HG03354 (cell line): Measurements from ENCODE around the gene ALDH3B2.
"Not testable (repeated sequence)": the region's sequence is repeated elsewhere in the genome, so short reads cannot be mapped to it uniquely, and the experiment has no call there.

Experiments used
- ATAC-seq: cut with Tn5 transposase; IDR thresholded peaks from one replicate; pipeline ENCODE4 v1.9.1; 2021; ENCODE audit warnings: mild to moderate bottlenecking; ENCODE audit not compliant: unreplicated experiment, poor library complexity, severe bottlenecking

ALDH3B2 gene

DNA sequence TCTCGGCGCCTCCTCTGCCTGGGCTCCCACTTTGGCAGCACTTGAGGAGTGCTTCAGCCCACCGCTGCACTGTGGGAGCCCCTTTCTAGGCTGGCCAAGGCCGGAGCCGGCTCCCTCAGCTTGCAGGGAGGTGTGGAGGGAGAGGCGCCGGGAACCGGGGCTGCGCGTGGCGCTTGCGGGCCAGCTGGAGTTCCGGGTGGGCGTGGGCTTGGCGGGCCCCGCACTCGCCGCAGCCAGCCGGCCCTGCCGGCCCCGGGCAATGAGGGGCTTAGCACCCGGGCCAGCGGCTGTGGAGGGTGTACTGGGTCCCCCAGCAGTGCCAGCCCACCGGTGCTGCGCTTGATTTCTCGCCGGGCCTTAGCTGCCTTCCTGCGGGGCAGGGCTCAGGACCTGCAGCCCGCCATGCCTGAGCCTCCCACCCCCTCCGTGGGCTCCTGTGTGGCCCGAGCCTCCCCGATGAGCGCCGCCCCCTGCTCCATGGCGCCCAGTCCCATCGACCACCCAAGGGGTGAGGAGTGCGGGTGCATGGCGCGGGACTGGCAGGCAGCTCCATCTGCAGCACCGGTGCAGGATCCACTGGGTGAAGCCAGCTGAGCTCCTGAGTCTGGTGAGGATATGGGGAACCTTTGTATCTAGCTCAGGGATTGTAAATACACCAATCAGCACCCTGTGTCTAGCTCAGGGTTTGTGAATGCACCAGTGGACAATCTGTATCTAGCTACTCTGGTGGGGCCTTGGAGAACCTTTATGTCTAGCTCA, 55.3 kb downstream of the ALDH3B2 start:
- not testable (repeated sequence) for ATAC-seq

GRCh38 chr11:67617243-67617953, 57.0 kb downstream of the ALDH3B2 start:
- no peak for ATAC-seq

DNA sequence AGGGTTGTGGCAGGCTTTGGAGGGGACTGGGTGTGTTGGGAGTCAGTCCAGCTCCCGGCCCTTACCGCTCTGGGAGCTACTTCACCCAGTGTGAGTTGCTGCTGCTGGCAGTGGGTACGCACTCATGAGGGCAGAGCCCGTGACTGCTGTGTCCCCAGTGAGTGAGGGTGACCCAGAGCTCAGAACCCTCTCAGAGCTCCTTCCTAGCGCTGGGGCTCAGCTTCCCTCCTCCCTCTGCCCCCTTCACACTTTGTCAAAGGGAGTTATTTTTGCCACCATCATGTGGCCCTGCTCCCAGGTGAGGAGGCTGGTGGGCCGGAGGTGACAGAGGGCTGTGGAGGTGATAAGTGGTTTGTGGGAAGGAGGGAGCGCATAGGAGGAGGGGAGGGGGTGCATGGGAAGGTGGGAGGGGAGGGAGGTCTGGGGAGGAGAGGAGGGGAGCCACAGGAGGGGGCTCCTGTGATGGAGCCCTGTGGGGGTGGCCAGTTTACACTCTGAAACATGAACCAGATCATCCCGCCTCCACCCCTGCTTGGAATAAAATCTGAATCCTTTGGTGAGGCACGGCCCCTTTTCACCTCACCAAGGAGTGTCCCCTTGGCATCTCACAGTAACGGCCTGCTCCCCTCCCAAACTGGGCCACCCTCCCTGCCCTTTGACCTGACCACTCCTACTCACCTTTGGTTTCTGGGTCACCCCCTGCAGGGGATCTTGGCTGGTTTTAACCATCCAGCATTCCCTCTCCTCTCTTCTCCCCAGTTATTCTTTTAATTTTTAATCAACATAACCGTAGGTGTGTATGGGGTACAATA, 57.8 kb downstream of the ALDH3B2 start:
- no peak for ATAC-seq

GRCh38 chr11:67615728-67616430, 58.5 kb downstream of the ALDH3B2 start:
- no peak for ATAC-seq

DNA sequence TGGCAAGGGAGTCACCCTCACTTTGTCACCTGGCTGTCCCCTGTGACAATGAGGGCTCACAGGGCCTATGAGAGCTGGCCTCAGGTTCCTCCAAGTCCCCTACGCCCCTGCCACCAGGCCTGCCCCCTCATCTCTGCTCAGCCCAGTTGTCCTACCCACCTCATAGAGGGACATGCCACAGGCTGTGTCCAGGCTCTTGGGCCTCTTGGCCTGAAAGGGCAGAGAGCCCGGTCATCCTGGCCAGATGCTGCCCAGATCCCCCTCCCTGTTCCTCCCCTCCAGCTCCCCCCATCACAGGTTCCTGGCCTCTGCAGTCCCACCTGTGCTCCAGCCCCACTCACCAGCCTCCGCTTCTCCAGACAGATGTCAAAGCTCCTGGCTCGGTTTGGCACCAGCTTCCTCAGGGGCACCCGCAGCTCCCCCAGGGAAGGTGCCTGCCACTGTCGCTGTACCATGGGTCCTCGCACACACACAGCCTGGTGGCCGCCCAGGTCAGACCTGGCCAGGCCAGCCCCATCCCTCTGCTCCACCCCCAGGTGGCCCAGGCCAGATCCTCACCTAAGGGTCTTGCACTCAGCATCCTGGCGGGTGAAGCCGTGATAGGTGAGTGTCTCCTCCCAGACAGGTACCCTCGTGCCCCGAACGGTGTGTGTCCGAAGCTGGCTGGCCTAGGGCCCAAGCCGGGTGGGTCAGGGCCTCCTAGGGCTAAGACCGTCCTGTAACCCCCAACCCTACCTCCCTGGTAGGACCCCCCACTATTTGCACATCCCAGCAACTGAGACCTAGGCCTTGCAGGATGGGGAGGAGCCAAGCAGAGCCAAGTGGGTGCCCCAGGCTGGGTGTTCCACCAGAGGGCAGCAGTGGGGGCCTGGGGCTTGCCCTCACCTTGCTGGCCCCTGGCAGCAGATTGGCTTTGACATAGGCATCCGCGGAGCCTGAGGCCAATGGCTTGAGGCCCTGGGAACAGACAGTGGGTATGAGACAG, 59.4 kb downstream of the ALDH3B2 start:
- no peak for ATAC-seq

- peak; percentile 83 for ATAC-seq
These were observed 60.3 kb downstream of the ALDH3B2 start for GRCh38 chr11:67613960-67614715.

DNA sequence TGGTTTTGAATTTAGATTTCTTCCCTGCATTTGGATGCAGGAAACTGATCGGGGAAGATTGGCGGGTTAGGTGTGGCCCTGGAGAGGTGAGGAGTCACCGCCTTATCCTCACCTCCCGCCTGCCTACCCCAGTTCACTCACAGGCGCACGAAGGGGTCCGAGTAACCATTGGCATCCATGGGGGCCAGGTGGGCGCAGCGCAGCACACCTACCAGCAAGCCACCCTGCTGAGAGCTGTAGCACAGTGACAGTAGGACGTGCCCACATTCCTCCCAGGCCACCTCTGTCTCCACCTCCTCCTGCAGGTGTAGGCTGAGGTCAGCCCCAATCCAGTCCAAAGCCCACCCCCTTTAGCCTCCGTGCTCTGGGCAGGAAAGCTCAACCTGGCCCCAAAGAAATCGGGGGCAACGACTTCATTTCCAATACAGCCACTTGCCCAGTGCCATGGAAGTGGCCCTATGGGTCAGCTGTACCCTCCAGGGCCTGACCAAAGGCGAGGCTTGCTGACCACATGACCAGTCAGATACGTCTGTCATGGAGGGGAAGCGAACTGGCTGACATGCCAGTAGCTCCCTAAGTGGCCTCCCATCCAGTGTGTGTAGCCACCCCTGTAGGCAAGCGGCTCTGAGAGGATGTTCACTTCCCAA, 61.0 kb downstream of the ALDH3B2 start:
- no peak for ATAC-seq

GRCh38 chr11:67612751-67613150, 61.7 kb downstream of the ALDH3B2 start:
- ATAC-seq: no peak
